Common myeloid progenitor, CD34-positive (primary cell): ENCODE data around the gene PTGER3.

Experiments used
- CTCF ChIA-PET: fragments of 350-600 bp; sonication (Branson Sonifier 250); formaldehyde crosslinking; loops from one replicate; lab custom pipeline; 2021; ENCODE audit warnings: antibody characterized with exemption; lab: Charles Lee
- POLR2A ChIA-PET: fragments of 350-600 bp; sonication (Branson Sonifier 250); formaldehyde crosslinking; loops from one replicate; lab custom pipeline; 2021; ENCODE audit warnings: antibody characterized with exemption; lab: Charles Lee
- DNase-seq, 3 donors: peaks; one replicate each; pipeline versions ENCODE4 v3.0.0 to v3.0.0-alpha.2; 2013
- H3K27ac ChIP-seq, 2 experiments: 1 replicate in 1 of 2; 2 replicates in 1 of 2; pipeline ENCODE4 v1.7.0; 2013; ENCODE audit warnings: inconsistent platforms in 2 of 2, low read length in 2 of 2, mild to moderate bottlenecking in 2 of 2, low read depth in 1 of 2, moderate library complexity in 1 of 2; ENCODE audit not compliant: severe bottlenecking in 2 of 2, insufficient read depth in 1 of 2, poor library complexity in 1 of 2
- H3K27me3 ChIP-seq, 5 experiments: replicated peaks in 2 of 5; 1 replicate in 3 of 5; 2 replicates in 2 of 5; pipeline versions ENCODE4 v1.6.1 to v1.7.0; 2013; ENCODE audit warnings: low read length in 4 of 5, mild to moderate bottlenecking in 2 of 5, moderate library complexity in 2 of 5, inconsistent platforms in 1 of 5; ENCODE audit not compliant: insufficient read depth in 5 of 5, control insufficient read depth in 4 of 5
- H3K36me3 ChIP-seq, 4 experiments: 1 replicate in 2 of 4; 2 replicates in 2 of 4; pipeline versions ENCODE4 v1.6.1 to v1.7.0; 2013; ENCODE audit warnings: low read length in 3 of 4, control low read depth in 1 of 4, mild to moderate bottlenecking in 1 of 4; ENCODE audit not compliant: control insufficient read depth in 4 of 4, insufficient read depth in 4 of 4
- H3K4me1 ChIP-seq, 4 experiments: 1 replicate in 3 of 4; 2 replicates in 1 of 4; pipeline versions ENCODE4 v1.6.1 to v1.7.1; 2013; ENCODE audit warnings: low read length in 3 of 4, mild to moderate bottlenecking in 3 of 4, control low read depth in 1 of 4, inconsistent platforms in 1 of 4, moderate library complexity in 1 of 4; ENCODE audit not compliant: control insufficient read depth in 4 of 4, insufficient read depth in 4 of 4; ENCODE audit errors: control extremely low read depth in 1 of 4
- H3K4me3 ChIP-seq, 7 experiments: 1 replicate in 4 of 7; 2 replicates in 3 of 7; pipeline versions ENCODE4 v1.5.1 to v1.7.0; 2013; ENCODE audit warnings: mild to moderate bottlenecking in 7 of 7, low read length in 6 of 7, moderate library complexity in 6 of 7, inconsistent platforms in 2 of 7, low read depth in 2 of 7, control low read depth in 1 of 7; ENCODE audit not compliant: insufficient read depth in 4 of 7, control insufficient read depth in 1 of 7; ENCODE audit errors: extremely low read depth in 1 of 7
- H3K9me3 ChIP-seq, 5 experiments: 1 replicate in 4 of 5; 2 replicates in 1 of 5; pipeline versions ENCODE4 v1.6.1 to v1.7.1; 2013; ENCODE audit warnings: low read length in 4 of 5, mild to moderate bottlenecking in 2 of 5, inconsistent platforms in 1 of 5, low read depth in 1 of 5, moderate library complexity in 1 of 5; ENCODE audit not compliant: control insufficient read depth in 4 of 5, insufficient read depth in 2 of 5; ENCODE audit errors: control extremely low read depth in 1 of 5
- WGBS: methylation state at CpG from one replicate; pipeline ENCODE4 v1.1.5; 2013; ENCODE audit not compliant: insufficient coverage; 5-methylcytosine and 5-hydroxymethylcytosine counted together

Gene PTGER3

DNA sequence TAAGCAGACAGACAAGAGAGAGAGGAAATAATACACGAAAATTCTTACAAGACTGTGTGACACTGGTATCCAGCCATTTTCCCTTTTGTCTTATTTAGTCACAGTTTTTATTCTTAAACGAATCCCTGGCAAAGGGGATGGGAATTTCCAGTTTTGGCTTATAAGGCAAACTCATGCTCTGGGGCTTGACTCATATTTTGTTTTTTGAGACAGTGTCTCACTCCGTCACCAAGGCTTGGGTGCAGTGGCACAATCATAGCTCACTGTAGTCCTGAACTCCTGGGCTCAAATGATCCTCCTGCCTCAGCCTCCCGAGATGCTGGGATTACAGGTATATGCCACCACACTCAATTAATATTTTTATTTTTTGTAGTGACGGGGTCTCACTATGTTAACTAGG lies 31.9 kb downstream of the PTGER3 start:
- no peak for DNase-seq
- Histone ChIP-seq H3K4me1 (no peaks in the 10 kb centered on the region), H3K4me3 (no peak overlapping the region), H3K9me3 (no peaks in the 10 kb centered on the region), H3K36me3 (no peaks in the 10 kb centered on the region), H3K27me3 (no peaks in the 10 kb centered on the region), H3K27ac (no peak overlapping the region)
- WGBS, result 100% methylated on average over 2 of the region's 5 CpGs
- ChIA-PET POLR2A (no interaction called here), CTCF (interaction anchor here (0.9 kb wide), 1 partner anchor 26 kb away, joined by 4 read pairs; no protein-coding TSS in a partner anchor)

DNA sequence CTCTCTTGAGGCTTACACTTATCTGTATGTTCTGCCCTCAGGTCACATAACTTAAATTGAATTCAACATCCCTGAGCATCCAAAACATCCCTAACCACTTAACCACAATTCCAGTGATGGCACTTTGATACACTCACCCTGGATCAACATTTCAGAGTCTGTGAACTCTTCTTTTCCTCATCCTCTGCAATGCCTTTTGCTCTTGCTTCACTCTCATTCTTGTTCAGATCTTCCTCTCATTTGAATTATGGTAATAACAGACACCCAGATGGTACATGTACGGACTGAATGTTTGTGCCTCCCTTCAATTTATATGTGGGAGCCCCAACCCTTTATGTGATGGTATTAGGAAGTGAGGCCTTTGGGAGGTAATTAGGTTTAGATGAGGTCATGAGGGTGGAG lies 33.4 kb downstream of the PTGER3 start:
- no CpG with 5 or more reads among the region's 1 CpG for WGBS
- H3K4me3 ChIP-seq, result no peak overlapping the region
- ChIA-PET CTCF (no interaction called here), POLR2A (no interaction called here)
- DNase-seq, result no peak
- H3K27me3 ChIP-seq, result no peaks in the 10 kb centered on the region
- H3K27ac ChIP-seq, result no peak overlapping the region
- no peaks in the 10 kb centered on the region for H3K36me3 ChIP-seq
- no peaks in the 10 kb centered on the region for H3K9me3 ChIP-seq
- H3K4me1 ChIP-seq, result no peaks in the 10 kb centered on the region

DNA sequence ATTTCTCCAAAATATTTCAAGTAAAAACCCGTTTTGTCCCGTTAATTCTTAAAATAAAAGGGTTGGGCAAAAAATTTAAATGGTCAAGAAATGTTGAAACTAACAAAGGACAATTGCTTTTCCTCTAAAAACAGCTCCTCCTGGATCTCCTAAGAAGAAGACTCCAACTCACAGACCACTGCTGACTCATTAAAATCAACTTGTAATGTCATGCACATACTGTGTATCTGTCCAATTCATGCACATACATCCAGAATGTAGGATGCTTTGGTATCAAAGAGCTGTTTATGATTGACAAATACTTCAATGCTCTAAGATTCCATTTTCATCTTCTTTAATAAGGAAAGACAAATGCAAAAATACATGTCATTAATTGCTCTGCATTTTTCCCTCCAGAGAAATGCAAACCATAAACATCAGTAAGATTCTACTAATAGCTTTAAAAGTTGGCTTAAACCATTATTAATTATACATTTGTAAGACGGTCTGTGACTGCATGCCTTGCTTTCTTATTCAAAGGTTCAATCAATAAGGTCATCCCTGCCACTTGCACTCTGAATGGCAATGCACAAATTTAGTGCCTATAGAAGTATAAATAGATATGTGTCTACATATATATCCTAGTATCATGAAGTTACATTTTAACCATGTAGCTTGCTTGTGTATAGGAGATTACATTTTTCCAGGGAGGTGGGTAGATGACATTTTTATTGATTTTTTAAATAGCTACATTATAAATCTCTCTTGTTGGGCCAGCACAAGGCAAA lies 44.7 kb downstream of the PTGER3 start:
- Histone ChIP-seq H3K36me3 (no peaks in the 10 kb centered on the region), H3K9me3 (no peaks in the 10 kb centered on the region), H3K4me3 (no peak overlapping the region), H3K27ac (no peak overlapping the region), H3K4me1 (peaks cover 0 to 13% (median 6%) of the 10 kb centered on the region in 4 experiments), H3K27me3 (no peaks in the 10 kb centered on the region)
- no CpG with 5 or more reads among the region's 3 CpGs for WGBS
- ChIA-PET POLR2A (no interaction called here), CTCF (interaction anchor here (0.6 kb wide), 1 partner anchor 12 kb away, joined by 3 read pairs; no protein-coding TSS in a partner anchor)
- DNase-seq, result no peak

DNA sequence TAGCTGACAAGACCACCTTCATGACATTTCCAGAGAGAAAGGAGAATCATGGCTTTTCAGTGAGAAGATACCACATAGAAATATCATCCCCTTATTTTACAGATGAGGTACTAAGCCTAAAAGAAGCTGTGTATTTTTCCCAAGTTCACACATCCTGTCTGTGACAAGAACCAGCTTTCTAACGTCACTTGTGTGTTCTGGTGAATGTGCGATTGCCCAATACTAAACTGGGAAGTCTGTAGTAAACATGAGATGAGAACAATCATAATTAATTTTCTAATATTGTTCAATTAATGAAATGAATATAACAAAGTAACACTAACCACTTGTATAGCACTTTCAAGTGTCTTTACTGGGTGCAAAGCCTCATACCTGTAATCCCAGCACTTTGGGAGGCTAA lies 46.0 kb downstream of the PTGER3 start:
- CTCF ChIA-PET, result interaction anchor here (1.4 kb wide), 1 partner anchor 328 kb away, joined by 4 read pairs; no protein-coding TSS in a partner anchor
- Histone ChIP-seq H3K27ac (no peak overlapping the region), H3K4me3 (no peak overlapping the region), H3K27me3 (no peaks in the 10 kb centered on the region), H3K4me1 (peaks cover 0 to 13% (median 6%) of the 10 kb centered on the region in 4 experiments), H3K9me3 (no peaks in the 10 kb centered on the region), H3K36me3 (no peaks in the 10 kb centered on the region)
- WGBS, result no CpG with 5 or more reads among the region's 2 CpGs
- DNase-seq, result no peak
- POLR2A ChIA-PET, result no interaction called here

DNA sequence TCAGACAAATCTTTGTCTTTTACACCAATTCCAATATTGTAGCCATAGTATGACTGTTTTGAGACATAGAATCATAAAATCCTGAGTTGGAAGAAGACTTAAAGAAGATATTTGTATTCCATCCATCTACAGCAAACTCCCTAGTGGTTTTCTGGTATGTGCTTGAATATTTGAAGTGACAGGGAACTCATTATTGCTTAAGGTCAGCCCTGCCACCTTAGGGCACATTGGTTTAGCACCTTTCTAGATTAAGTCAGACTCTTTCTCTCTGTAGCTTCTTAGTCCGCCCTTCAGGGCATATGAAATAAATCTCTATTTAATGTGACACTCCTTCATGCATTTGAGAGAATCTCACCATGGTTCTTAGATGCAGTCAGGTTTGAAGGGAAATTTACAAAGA lies 49.8 kb downstream of the PTGER3 start:
- POLR2A ChIA-PET, result no interaction called here
- CTCF ChIA-PET, result interaction anchor here (1.6 to 1.7 kb wide), 2 partner anchors 12 to 15 kb away, joined by 3 to 4 read pairs; no protein-coding TSS in a partner anchor

DNA sequence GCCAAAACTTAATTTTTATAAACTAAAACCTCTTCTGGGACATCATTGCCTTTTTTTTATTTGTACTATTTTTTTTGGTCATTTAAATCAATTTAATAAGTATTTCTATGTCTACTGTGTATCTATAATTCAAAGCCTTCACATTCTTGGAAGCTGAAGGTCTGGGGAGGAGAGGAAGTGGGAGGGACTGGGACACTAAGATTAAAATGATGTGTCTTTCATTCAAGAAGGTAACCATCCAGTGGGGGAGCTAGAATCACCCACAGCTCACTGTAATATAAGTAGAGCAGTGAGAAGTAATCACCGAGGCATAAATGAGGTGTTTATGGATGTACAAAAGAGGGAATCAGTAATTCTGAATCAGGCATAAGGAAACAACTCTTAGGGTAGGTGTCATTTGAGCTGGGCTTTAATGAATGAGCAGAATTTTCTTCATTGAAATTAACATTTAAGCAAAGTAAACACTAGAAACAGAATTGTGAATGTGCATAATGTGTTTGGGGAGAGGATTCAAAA lies 52.8 kb downstream of the PTGER3 start:
- ChIA-PET CTCF (no interaction called here), POLR2A (no interaction called here)
- Histone ChIP-seq H3K9me3 (no peaks in the 10 kb centered on the region), H3K27me3 (peaks cover 0 to 1% (median 0%) of the 10 kb centered on the region in 5 experiments), H3K27ac (no peak overlapping the region), H3K36me3 (no peaks in the 10 kb centered on the region), H3K4me3 (no peak overlapping the region), H3K4me1 (peaks cover 0 to 13% (median 6%) of the 10 kb centered on the region in 4 experiments)
- peak in 1 of 3 donors; percentile 4 for DNase-seq
- WGBS, result no CpG with 5 or more reads among the region's 1 CpG

More for the DNA sequence above, 49.8 kb downstream of the PTGER3 start:
- WGBS, result no CpG with 5 or more reads among the region's 1 CpG
- Histone ChIP-seq H3K27me3 (peaks cover 0 to 1% (median 0%) of the 10 kb centered on the region in 5 experiments), H3K4me3 (no peak overlapping the region), H3K9me3 (no peaks in the 10 kb centered on the region), H3K27ac (no peak overlapping the region), H3K4me1 (peaks cover 0 to 17% (median 6%) of the 10 kb centered on the region in 4 experiments), H3K36me3 (no peaks in the 10 kb centered on the region)
- no peak for DNase-seq

DNA sequence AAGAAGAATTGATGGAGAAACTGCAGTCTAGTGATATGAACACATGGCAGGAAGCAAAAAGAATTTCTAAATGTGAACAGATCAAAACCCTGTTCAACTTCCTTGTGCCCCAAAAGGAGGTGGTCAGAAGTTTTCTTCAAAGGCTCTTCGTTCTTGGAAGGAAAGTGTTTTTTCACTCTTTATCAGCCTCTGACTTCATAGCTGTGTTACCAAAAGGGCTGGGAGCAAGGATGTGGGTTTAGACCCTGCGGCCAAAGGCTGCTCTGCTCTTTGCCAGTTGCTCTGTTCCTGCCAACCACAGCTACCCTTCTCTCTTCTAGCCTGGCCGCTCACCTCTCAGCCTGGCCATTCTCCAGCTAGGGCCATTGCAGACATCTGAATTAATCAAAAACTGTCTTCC lies 53.8 kb downstream of the PTGER3 start:
- Histone ChIP-seq H3K4me3 (no peak overlapping the region), H3K9me3 (no peaks in the 10 kb centered on the region), H3K36me3 (no peaks in the 10 kb centered on the region), H3K27ac (no peak overlapping the region), H3K27me3 (peaks cover 0 to 1% (median 0%) of the 10 kb centered on the region in 5 experiments), H3K4me1 (peaks cover 0 to 4% (median 0%) of the 10 kb centered on the region in 4 experiments)
- ChIA-PET POLR2A (no interaction called here), CTCF (interaction anchor here (0.9 kb wide), 1 partner anchor 56 kb away, joined by 4 read pairs; no protein-coding TSS in a partner anchor)
- peak in 1 of 3 donors; percentile 13 for DNase-seq
- WGBS, result 31% methylated on average over 2 of the region's 3 CpGs
